Neural progenitor cell (in vitro differentiated cells): Measurements from ENCODE around the gene STK25. TPM values are rescaled to one million over a fixed set of nuclear protein-coding genes. Genes with fewer than 3 reads are reported as not detected.

ENCODE experiments used
- DNase-seq: peaks from one replicate; pipeline ENCODE4 v3.0.0-alpha.2; 2016; ENCODE audit warnings: low spot score
- H2AFZ ChIP-seq: fragments of 200-600 bp; sonication (generic); replicated peaks from 2 replicates; pipeline ENCODE4 v1.6.1; 2016; ENCODE audit warnings: antibody characterized with exemption
- H3F3A ChIP-seq: fragments of 200-600 bp; sonication (generic); 2 replicates; pipeline ENCODE4 v1.6.1; 2016; ENCODE audit warnings: antibody characterized with exemption, low read depth
- H3K27ac ChIP-seq: fragments of 200-600 bp; sonication (generic); 2 replicates; pipeline ENCODE4 v1.5.1; 2016; ENCODE audit warnings: mild to moderate bottlenecking
- H3K27me3 ChIP-seq: fragments of 200-600 bp; sonication (generic); 2 replicates; pipeline ENCODE4 v1.6.1; 2016; ENCODE audit warnings: mild to moderate bottlenecking, moderate library complexity
- H3K36me3 ChIP-seq: fragments of 200-600 bp; sonication (generic); 2 replicates; pipeline ENCODE4 v1.5.1; 2016
- H3K4me1 ChIP-seq: fragments of 200-600 bp; sonication (generic); 2 replicates; pipeline ENCODE4 v1.6.1; 2016; ENCODE audit warnings: mixed run types
- H3K4me2 ChIP-seq: fragments of 200-600 bp; sonication (generic); 2 replicates; pipeline ENCODE4 v1.6.1; 2016
- H3K4me3 ChIP-seq: fragments of 200-600 bp; sonication (generic); 2 replicates; pipeline ENCODE4 v1.5.1; 2016
- H3K79me2 ChIP-seq: fragments of 200-600 bp; sonication (generic); 2 replicates; pipeline ENCODE4 v1.6.1; 2016; ENCODE audit warnings: low read depth
- H3K9ac ChIP-seq: fragments of 200-600 bp; sonication (generic); 2 replicates; pipeline ENCODE4 v1.6.1; 2016
- H3K9me3 ChIP-seq: fragments of 200-600 bp; sonication (generic); 2 replicates; pipeline ENCODE4 v1.5.1; 2016; ENCODE audit warnings: low read depth
- H4K20me1 ChIP-seq: fragments of 200-600 bp; sonication (generic); 2 replicates; pipeline ENCODE4 v1.6.1; 2016; ENCODE audit warnings: low read depth
- H3K27ac Mint-ChIP-seq: 3 replicates; pipeline ENCODE4 v1.8.0; 2021; ENCODE audit warnings: mixed read lengths
- H3K27me3 Mint-ChIP-seq: 2 replicates; pipeline ENCODE4 v1.8.0; 2022; ENCODE audit warnings: low read depth, mild to moderate bottlenecking, inconsistent platforms, moderate library complexity, mixed read lengths; ENCODE audit not compliant: insufficient read depth
- H3K36me3 Mint-ChIP-seq: 3 replicates; pipeline ENCODE4 v1.8.0; 2021; ENCODE audit warnings: mixed read lengths
- H3K4me1 Mint-ChIP-seq: 3 replicates; pipeline ENCODE4 v1.8.0; 2021; ENCODE audit warnings: mixed read lengths
- H3K4me3 Mint-ChIP-seq: 3 replicates; pipeline ENCODE4 v1.8.0; 2021; ENCODE audit warnings: mild to moderate bottlenecking, moderate library complexity, mixed read lengths
- H3K9me3 Mint-ChIP-seq: 3 replicates; pipeline ENCODE4 v1.8.0; 2020; ENCODE audit warnings: mixed read lengths
- CTCF ChIP-seq: fragments of 200-600 bp; sonication (generic); IDR thresholded peaks from 2 replicates; pipeline ENCODE4 v1.5.1; 2017; ENCODE audit warnings: antibody characterized with exemption, mild to moderate bottlenecking
- EZH2 ChIP-seq: fragments of 200-600 bp; sonication (generic); IDR thresholded peaks from 2 replicates; pipeline ENCODE4 v1.6.1; 2017; ENCODE audit warnings: antibody characterized with exemption, mild to moderate bottlenecking, moderate library complexity
- EZH2phosphoT487 ChIP-seq: fragments of 200-600 bp; sonication (generic); IDR thresholded peaks from 2 replicates; pipeline ENCODE4 v1.6.1; 2017; ENCODE audit warnings: antibody characterized with exemption
- total RNA-seq: library from RNA; depleted of rRNA; stranded (reverse); fragments of >200 nt; gene quantifications from 2 replicates; pipeline ENCODE4 v1.2.3, GENCODE V29; 2015; ENCODE audit warnings: low replicate concordance

The STK25 gene
- total RNA-seq, 1 donor from 2014 or later = 164 TPM

GRCh38 chr2:241511091-241511741 is 2.8 kb upstream of the STK25 start:
- no peak overlapping the region for H3K4me3 Mint-ChIP-seq
- Histone ChIP-seq H3F3A (peaks cover 13% of the 10 kb centered on the region), H3K9ac (no peak overlapping the region), H3K27me3 (peaks cover 11% of the 10 kb centered on the region), H2AFZ (no peak overlapping the region), H3K27ac (no peak overlapping the region), H3K4me3 (no peak overlapping the region), H3K4me2 (no peak overlapping the region), H3K36me3 (no peaks in the 10 kb centered on the region), H3K4me1 (peaks cover 16% of the 10 kb centered on the region), H3K9me3 (no peaks in the 10 kb centered on the region), H3K79me2 (peaks cover 19% of the 10 kb centered on the region), H4K20me1 (peaks cover 19% of the 10 kb centered on the region)
- H3K27ac Mint-ChIP-seq = no peak overlapping the region
- no peaks in the 10 kb centered on the region for H3K36me3 Mint-ChIP-seq
- DNase-seq = no peak
- peaks cover 3% of the 10 kb centered on the region for H3K27me3 Mint-ChIP-seq
- H3K9me3 Mint-ChIP-seq = no peaks in the 10 kb centered on the region
- peaks cover 16% of the 10 kb centered on the region for H3K4me1 Mint-ChIP-seq
- TF ChIP-seq CTCF (no peak), EZH2 (no peak), EZH2phosphoT487 (no peak)

- no peak for DNase-seq
- Mint-ChIP-seq H3K9me3 (no peaks in the 10 kb centered on the region), H3K36me3 (no peaks in the 10 kb centered on the region), H3K27ac (peak overlapping the region; percentile 24), H3K4me1 (peaks cover 19% of the 10 kb centered on the region), H3K27me3 (peaks cover 3% of the 10 kb centered on the region), H3K4me3 (peak overlapping the region; percentile 87)
- Histone ChIP-seq H3K9me3 (no peaks in the 10 kb centered on the region), H2AFZ (peak overlapping the region; percentile 51), H3K36me3 (no peaks in the 10 kb centered on the region), H3K27me3 (peaks cover 11% of the 10 kb centered on the region), H3K79me2 (peaks cover 38% of the 10 kb centered on the region), H3F3A (no peaks in the 10 kb centered on the region), H3K4me2 (peak overlapping the region; percentile 53), H3K27ac (no peak overlapping the region), H3K9ac (no peak overlapping the region), H4K20me1 (peaks cover 38% of the 10 kb centered on the region), H3K4me3 (peak overlapping the region; percentile 95), H3K4me1 (peaks cover 22% of the 10 kb centered on the region)
- no peak for TF ChIP-seq CTCF
- no peak for TF ChIP-seq EZH2
- TF ChIP-seq EZH2phosphoT487 = no peak
These were observed 886 bp upstream of the STK25 start for GRCh38 chr2:241509155-241509784.

- H3K4me3 ChIP-seq = peak overlapping the region; percentile 95
- H3K27ac ChIP-seq = no peak overlapping the region
- no peaks in the 10 kb centered on the region for H3F3A ChIP-seq
- no peaks in the 10 kb centered on the region for H3K36me3 Mint-ChIP-seq
- DNase-seq = peak; percentile 80
- H4K20me1 ChIP-seq = peaks cover 44% of the 10 kb centered on the region
- no peak overlapping the region for H3K27ac Mint-ChIP-seq
- peaks cover 19% of the 10 kb centered on the region for H3K4me1 Mint-ChIP-seq
- peaks cover 22% of the 10 kb centered on the region for H3K4me1 ChIP-seq
- H3K9ac ChIP-seq = peak overlapping the region; percentile 52
- peak overlapping the region; percentile 92 for H3K4me3 Mint-ChIP-seq
- TF ChIP-seq EZH2 = no peak
- TF ChIP-seq EZH2phosphoT487 = no peak
- TF ChIP-seq CTCF = peak; percentile 45
- no peaks in the 10 kb centered on the region for H3K27me3 Mint-ChIP-seq
- peaks cover 55% of the 10 kb centered on the region for H3K79me2 ChIP-seq
- peak overlapping the region; percentile 92 for H3K4me2 ChIP-seq
- H3K9me3 Mint-ChIP-seq = no peaks in the 10 kb centered on the region
- H3K27me3 ChIP-seq = peaks cover 11% of the 10 kb centered on the region
- no peak overlapping the region for H2AFZ ChIP-seq
- no peaks in the 10 kb centered on the region for H3K36me3 ChIP-seq
- no peaks in the 10 kb centered on the region for H3K9me3 ChIP-seq
These were observed 749 bp downstream of the STK25 start for GRCh38 chr2:241507430-241508239.
